GM19351 (cell line): ENCODE measurements around the gene EYA4.

Experiments
- ATAC-seq: cut with Tn5 transposase; IDR thresholded peaks from one replicate; pipeline ENCODE4 v1.9.1; 2021; ENCODE audit warnings: mild to moderate bottlenecking, moderate library complexity; ENCODE audit not compliant: unreplicated experiment

Gene EYA4

GRCh38 chr6:133277900-133278545 lies 36.9 kb downstream of the EYA4 start:
- no peak for ATAC-seq

DNA sequence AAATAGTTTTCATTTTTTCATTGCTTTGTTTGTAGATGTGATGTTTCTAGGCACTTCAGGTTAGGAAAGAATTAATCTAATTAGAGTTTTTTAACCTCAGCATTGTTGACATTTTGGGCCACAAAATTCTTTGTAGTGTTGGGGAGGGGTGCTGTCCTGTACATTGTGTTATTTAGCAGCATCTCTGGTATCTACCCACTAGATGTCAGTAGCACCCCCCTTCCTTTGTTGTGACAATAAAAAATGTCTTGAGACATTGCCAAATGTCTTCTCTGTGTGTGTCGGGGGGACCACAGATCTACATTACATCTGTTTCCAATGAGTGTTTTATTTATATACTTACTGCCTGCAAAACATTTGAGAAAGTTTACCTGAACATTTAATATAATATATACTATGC lies 45.6 kb downstream of the EYA4 start:
- peak; percentile 60 for ATAC-seq

GRCh38 chr6:133288662-133289061 lies 47.5 kb downstream of the EYA4 start:
- no peak for ATAC-seq

DNA sequence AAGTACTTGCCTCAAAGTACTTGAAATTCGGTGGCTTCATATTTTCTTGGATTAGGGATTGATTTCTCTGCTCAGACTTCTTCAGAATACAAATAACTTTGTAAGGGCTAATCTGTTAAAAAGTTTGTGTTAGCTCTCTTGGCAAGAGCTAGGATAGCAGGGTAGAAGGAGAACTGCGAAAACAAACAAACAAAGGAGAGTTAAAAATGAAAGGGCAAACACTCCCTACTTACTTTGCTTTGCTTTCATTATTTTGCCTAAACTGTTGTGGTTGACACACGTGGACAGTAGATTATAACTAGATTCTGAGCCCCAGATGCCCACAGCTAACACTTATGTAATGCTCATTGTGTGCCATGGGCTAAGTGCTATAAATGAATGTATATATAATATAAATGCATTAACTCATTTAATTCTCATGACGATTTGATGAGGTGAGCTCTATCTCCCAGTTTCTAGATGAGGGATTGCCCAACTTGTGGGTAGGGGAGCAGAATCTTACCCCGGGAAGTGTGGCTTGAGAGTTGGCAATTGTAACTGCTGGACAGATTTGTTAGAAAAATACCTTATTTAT lies 48.7 kb downstream of the EYA4 start:
- ATAC-seq: no peak

- ATAC-seq: no peak
Observed at GRCh38 chr6:133290930-133291329, 49.8 kb downstream of the EYA4 start.

GRCh38 chr6:133291671-133292070 lies 50.5 kb downstream of the EYA4 start:
- no peak for ATAC-seq

GRCh38 chr6:133297657-133298056 lies 56.5 kb downstream of the EYA4 start:
- no peak for ATAC-seq

- ATAC-seq: no peak
Observed at GRCh38 chr6:133298335-133298734, 57.2 kb downstream of the EYA4 start.

- no peak for ATAC-seq
Observed at GRCh38 chr6:133298801-133299200, 57.6 kb downstream of the EYA4 start.

GRCh38 chr6:133300896-133301295 lies 59.7 kb downstream of the EYA4 start:
- ATAC-seq: no peak

DNA sequence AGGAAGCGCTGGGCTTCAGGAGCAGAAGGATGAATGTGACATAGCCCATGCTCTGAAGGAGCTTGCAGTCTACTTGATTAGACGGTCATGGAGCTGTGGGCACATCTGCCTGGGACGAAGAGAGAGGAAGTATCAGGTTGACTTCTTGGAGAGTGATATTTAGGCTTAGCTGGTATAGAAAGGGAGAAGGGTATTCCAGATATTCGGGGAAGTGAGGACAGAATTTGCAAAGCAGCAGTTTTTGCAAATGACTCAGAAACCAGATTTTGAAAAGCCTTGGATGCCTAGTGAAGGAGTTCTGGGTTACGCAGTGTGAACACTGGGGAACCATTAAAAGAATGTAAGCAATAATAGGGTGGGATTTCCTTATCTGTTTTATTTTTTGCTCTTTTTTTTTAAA lies 60.7 kb downstream of the EYA4 start:
- ATAC-seq: no peak

DNA sequence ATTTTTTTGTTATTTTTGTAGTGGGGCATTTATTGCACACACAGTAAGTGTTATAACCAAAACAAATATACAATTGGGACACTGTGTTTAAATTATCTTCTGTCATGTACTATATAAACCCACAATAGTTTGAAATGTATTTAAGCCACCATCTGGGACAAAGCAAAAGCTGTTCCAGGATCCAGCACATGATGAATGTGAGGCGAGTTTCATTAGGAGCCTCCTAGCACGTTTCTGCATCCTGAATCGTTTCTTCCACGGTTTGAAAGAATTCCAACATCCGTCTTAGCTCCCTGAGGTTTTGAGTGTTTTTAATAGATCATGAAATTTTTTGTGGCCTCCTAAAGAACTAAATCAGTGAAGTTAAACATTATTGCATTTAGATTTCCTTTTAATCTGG lies 65.8 kb downstream of the EYA4 start:
- no peak for ATAC-seq

DNA sequence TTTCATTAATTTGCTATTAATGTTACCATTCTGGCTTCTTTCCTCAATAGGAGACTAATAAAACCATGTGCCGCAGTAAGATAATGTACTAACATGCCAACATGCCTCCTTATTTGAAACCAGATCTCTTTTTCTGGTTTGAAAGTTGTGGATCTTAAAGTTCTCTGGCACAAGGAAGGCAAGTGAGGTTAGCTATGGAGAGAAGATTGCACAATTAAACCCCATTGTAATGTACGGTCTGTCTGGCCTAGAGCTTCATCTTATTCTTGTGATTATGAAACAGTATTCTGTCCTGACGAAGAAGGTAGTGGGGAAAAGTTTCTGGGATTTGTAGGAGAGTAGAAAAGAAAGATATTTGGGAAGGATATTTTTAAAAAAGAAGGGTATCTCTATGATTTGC lies 68.4 kb downstream of the EYA4 start:
- ATAC-seq: no peak

DNA sequence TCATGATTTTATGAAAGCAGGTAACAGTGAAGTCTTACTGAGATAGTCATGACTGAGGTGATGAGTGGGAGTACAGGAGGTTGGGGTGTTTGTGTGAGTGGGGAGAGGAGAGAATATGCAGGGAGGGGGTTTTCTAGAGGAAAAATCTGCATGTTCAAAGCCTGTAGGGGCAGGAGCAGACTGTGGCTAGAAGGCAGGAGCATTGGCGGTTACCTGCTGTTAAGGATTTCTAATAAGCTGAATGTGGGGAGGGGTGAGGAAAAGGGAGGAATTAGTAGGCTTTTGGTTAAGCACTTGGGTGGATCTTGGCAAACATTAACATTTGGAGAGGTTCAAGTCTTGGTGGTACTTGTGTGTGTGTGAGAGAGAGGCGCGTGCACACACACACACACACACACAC lies 70.8 kb downstream of the EYA4 start:
- ATAC-seq: no peak

DNA sequence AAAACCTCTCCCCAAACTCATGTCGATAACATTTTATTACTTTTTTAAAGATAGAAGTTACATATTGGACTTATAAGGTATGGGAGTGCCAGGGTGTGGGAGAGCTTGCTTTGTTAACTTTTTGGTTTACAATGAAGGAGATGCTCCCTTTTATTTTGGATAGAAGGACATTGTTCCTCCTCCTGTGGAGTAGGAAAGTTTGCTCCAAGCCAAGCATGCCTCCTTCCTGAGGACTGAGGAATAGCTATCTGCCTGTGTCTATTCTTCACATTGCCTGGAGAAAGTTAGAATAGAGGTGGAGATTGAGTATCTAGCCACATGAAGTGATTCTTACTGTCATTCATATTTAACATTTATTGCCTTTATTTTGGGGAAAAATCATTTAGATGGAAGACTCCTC lies 71.9 kb downstream of the EYA4 start:
- no peak for ATAC-seq

DNA sequence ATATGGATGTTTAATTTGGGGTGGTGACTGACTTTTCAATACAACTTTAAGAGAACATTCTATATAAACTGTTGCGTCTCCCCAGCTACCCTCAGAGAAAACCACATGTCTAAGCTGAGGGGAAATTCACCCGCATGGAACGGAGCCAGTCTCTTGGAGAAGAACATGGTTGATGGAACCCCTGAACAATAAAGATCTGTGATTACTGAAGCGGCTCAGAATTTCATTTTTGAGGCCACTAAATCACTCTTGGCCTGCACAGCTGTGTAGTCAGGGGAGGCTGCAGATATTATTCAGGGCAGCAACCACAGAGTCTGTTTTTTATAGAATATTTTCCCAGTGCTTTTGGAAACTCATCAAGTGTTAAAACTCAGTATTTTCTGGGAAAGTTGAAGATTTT lies 73.8 kb downstream of the EYA4 start:
- no peak for ATAC-seq

GRCh38 chr6:133315811-133316210 lies 74.7 kb downstream of the EYA4 start:
- no peak for ATAC-seq

DNA sequence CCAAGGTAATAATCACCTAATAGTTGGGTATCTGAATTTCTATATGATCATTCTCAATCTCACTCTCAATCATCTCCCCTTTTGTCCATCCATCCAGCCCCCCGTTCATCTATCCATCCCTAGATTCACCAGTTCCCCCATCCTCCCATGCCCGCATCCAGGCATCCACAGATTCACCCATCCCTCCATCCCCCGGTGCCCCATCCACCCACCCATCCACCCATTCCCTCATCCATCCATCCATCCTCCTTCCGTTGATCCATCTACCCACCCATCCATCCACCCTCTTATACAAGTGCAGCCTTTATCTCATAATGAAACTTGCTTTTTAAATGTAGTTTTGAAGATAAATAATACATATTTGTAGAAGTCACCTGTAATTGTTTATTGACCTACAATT lies 76.5 kb downstream of the EYA4 start:
- ATAC-seq: no peak

GRCh38 chr6:133326584-133326983 lies 85.4 kb downstream of the EYA4 start:
- no peak for ATAC-seq

- no peak for ATAC-seq
Observed at GRCh38 chr6:133333852-133334251, 92.7 kb downstream of the EYA4 start.

DNA sequence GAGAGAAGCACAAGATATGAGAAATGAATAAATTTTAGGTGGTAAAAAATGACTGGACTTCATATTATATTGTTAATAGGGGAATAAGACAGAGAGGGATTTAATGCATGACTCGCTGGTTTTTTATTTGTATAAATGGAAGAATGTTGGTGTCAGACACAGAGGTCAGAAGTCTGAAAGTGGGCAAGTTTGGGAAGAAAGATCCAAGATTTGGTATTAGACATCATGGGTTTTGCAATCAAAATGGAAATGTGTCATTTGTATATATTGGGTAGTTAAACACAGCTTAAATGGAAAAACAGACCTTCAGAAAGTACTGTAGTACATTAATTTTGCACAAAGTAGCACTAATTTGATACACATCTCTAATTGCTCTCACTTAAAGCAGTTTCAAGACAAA lies 96.2 kb downstream of the EYA4 start:
- no peak for ATAC-seq

DNA sequence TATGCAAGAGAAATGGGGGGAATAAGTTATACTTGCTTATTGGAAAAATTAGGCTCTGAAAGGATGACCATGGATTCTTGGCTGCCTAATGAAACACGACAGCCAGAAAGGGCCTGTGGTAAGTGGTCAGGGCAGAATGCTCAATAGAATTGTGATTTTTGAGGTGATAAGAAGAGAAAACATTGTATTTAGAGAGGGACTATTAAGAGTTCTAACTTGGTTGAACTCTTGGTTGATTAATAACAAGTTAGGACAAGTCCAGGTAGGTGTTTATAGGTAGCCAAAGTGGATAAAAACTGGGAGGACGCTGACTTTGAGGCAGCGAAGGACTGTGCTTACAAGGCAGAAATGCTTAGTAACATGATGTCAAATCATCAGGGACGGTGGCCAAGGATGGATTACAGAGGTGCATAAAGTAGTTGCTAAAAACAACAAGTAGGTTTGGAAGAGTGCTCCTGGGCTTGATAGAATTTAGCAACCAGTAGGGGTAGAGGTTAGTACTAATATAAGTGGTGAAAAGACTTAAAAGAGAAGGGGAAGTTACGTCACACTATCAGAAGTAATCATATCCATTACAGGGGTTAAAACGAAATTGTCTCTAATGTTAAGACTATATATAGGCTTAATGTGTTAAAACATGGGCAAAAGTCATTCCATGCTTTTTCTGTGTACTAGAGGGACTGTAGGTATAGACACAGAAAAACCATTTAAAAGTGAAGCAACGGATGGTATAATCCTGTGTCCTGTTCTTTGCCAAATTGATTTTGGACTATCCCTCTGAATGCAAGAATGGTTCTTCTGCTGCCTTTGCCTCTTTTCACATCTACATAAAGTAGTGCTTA lies 98.6 kb downstream of the EYA4 start:
- ATAC-seq: no peak
